HG03439 (cell line): ENCODE data around the gene MYLK3.

Source experiments
- ATAC-seq: cut with Tn5 transposase; IDR thresholded peaks from one replicate; pipeline ENCODE4 v1.9.1; 2021; ENCODE audit warnings: mild to moderate bottlenecking, moderate library complexity; ENCODE audit not compliant: unreplicated experiment

MYLK3 gene

DNA sequence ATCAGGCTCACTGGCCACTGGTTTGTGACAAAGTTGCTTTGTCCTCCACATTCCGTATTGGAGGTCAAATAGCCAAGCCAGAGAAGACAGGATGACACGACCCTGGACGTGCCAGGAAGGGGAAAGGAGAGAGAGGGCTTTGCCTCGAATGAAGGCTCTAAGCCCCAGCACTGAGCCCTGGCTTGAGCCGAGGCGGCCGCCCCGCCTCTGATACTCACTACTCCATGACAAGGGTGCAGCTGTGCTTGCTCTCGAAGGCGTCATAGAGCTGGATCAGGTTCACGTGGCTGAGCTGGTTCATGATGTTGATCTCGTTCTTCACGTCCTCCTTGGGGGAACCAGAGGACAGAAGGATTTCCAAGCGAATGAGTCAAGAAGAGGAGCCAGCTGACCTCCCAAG, 19.3 kb downstream of the MYLK3 start:
- ATAC-seq = no peak

DNA sequence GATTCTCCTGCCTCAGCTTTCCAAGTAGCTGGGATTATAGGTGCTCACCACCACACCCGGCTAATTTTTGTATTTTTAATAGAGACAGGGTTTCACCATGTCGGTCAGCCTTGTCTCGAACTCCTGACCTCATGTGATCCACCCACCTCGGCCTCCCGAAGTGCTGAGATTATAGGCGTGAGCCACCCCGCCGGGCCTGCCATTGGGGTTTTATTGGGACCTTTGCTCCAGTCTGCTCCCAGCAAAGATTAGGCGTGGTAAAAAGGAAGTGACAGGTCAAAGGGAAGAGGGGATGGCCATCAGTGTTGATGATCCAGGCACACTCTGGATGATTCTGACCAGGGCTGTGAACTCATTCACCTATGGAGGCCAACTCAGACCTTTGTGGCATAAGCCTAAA, 20.5 kb downstream of the MYLK3 start:
- no peak for ATAC-seq

DNA sequence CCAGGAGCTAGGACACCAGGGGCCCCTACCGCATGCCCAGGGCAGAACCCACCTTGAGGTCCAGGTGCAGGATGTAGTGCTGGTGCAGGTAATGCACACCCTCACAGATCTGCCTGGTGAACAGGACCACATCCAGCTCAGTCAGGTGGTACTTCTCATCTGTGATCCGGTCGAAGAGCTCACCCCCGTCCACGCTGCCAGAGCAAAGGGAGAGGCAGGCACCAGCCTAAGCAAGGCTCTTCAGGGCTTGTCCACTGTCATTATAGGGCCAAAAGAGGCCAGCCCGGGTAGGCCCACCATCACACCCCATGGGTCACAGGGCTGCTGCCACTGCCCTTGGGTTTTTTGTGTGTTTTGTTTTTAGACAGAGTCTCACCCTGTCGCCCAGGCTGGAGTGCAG, 21.0 kb downstream of the MYLK3 start:
- ATAC-seq = no peak

- ATAC-seq = no peak
Measured at GRCh38 chr16:46721885-46722284, 26.3 kb downstream of the MYLK3 start.

DNA sequence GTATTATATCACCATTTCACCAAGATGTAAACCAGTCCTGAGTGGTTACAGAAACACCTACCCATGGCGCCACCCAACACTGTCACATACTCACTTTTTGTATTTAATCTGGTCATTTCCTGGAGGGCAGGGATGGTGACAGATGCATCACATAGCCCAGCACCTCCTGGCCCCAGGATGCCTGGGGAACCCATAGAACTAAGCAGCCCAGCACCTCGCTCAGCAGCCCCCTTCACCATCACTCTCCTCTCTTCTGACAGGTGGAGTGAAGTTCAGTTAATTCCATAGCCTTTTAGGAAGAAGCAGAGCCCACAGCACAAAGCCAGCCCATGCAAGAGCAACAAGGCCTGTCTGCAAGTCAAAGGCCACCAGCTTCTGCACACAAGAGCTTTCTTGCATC, 27.5 kb downstream of the MYLK3 start:
- ATAC-seq = no peak

DNA sequence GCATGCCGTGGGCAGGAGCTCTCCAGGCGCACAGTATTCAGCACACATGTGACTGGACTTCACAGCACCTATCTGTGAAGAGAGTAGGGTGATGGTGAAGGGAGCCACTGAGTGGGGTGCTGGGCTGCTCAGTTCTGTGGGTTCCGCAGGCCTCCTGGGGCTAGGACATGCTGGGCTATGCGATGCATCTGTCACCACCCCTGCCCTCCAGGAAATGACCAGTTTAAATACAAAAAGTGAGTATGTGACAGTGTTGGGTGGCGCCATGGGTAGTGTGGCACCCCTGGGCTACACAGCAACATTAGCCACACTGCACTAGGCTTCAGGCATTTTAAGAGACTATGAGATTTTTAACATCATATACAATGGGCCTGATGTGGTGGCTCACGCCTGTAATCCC, 28.6 kb downstream of the MYLK3 start:
- no peak for ATAC-seq

DNA sequence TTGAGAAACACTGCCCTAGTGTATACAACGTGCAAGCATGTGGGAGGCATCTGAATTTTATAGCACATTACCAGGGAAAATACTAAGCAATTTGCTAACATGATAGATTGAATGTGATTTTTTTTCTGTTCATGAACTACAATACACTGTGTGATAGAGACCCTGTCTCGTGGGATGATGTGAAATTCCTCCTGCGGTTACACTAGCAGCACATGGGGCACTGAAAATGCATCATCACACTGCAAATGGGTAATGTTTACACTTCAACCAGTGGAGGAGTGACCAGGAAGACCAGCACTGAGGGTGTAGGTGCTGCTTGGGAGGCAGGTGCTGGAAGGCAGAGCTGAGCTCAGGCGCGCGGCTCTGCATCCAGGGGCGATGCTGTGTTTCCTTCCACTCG, 29.9 kb downstream of the MYLK3 start:
- no peak for ATAC-seq

GRCh38 chr16:46717692-46718091, 30.5 kb downstream of the MYLK3 start:
- ATAC-seq = no peak

- no peak for ATAC-seq
Measured at GRCh38 chr16:46715769-46716305, 32.3 kb downstream of the MYLK3 start.

- no peak for ATAC-seq
Measured at GRCh38 chr16:46714797-46715591, 33.1 kb downstream of the MYLK3 start.

- no peak for ATAC-seq
Measured at GRCh38 chr16:46713634-46714033, 34.5 kb downstream of the MYLK3 start.

- no peak for ATAC-seq
Measured at GRCh38 chr16:46712911-46713310, 35.2 kb downstream of the MYLK3 start.

DNA sequence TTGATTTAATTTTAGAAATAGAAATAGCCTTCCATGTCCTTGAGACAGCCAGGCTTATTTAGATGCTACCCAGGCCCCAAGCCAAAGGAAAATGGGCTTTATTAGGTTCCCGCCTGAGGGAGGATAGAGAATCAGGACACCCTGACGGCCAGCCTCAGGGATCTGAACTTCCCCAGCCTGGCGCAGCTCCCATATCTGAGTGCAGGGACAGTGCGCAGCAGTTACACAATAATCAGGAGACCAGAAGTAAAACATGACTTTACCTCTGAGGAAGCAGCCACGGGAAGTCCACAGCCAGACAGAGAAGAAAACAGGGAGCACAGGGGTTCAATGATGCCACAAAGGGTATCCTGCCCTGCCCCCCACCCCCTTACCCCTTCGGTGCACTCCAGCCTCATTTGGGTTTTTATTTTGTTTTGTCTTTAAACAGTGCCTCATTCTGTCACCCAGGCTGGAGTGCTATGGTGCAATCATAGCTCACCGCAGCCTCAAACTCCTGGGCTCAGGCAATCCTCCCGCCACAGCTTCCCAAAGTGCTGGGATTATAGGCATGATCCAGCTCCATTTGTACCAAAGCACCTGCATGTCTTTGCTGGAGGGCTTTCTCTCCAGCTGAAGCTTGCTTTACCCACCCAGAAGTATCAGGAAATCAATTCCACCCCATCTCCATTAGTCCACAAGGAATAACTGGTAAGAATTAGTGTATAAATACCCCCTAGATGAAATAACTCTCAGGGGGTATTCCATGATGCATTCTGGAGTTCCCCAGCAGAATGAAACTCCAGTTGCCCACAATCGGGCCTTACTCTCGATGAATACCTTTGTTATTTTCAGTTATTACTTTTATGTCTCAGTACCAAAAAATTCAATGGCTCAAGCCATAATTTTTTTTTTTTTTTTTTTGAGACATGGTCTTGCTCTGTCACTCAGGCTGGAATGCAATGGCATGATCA, 36.8 kb downstream of the MYLK3 start:
- no peak for ATAC-seq

- ATAC-seq = no peak
Measured at GRCh38 chr16:46709469-46710005, 38.6 kb downstream of the MYLK3 start.

DNA sequence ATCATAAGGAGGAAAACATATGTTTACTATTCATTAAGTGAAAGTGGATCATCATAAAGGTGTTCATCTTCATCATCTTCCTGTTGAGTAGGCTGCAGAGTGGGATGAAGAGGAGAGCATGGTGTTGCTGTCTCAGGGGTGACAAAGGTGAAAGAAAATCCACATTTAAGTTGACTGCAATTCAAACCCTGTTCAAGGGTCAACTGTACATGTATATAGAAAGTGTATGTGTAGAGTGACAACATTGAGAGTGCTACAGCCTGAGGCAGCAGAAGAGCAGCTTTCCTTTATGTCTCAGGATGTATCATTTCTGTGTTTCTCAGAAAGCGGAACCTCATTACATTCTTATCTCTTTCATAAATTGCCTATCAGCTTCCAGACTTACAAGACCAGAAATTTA, 41.5 kb downstream of the MYLK3 start:
- ATAC-seq = no peak

GRCh38 chr16:46702030-46702429, 46.1 kb downstream of the MYLK3 start:
- ATAC-seq = no peak

DNA sequence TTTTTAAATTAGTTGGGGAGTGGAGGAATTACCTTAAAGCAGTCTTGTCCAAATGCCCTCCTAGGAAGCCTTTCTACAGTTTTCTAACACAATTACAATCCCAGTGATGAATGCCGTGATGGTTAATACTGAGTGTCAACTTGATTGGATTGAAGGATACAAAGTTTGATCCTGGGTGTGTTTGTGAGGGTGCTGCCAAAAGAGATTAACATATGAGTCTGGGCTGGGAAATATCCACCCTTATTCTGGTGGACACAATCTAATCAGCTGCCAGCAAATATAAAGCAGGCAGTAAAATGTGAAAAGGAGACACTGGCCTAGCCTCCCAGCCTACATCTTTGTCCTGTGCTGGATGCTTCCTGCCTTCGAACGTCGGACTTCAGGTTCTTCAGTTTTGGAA, 46.5 kb downstream of the MYLK3 start:
- ATAC-seq = no peak

- ATAC-seq = no peak
Measured at GRCh38 chr16:46700048-46700447, 48.1 kb downstream of the MYLK3 start.

GRCh38 chr16:46696957-46697356, 51.2 kb downstream of the MYLK3 start:
- no peak for ATAC-seq

DNA sequence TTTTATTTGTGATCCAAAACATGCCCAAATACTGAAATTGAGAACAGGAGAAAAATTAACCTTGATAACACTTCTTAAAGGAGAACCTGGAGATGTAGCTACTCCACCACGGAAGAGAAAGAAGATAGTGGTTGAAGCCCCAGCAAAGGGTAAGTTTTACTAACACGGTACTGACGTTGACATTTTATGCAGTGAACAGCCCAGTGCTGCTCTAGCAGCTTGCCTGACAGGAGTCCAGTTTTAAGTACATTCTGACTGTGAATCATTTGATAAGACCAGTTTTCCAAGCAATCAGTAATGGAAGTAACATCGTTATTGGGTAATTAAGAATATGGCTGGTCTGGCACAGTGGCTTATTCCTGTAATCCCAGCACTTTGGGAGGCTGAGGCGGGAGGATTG, 52.2 kb downstream of the MYLK3 start:
- no peak for ATAC-seq

GRCh38 chr16:46693598-46693997, 54.5 kb downstream of the MYLK3 start:
- ATAC-seq = no peak
